HEK293 (cell line): ENCODE results near the gene ELAVL1.

Experiments
- KLF17 ChIP-seq: fragments of 450-650 bp; formaldehyde crosslinking; IDR thresholded peaks from 2 replicates; pipeline ENCODE4 v1.5.1; 2016; ENCODE audit warnings: missing biosample characterization, missing genetic modification characterization
- KLF9 ChIP-seq: fragments of 450-650 bp; formaldehyde crosslinking; IDR thresholded peaks from 2 replicates; pipeline ENCODE4 v1.5.1; 2016; ENCODE audit warnings: missing biosample characterization, missing genetic modification characterization, low read depth
- MEIS1 ChIP-seq: sonication (generic); formaldehyde crosslinking; IDR thresholded peaks from 2 replicates; pipeline ENCODE4 v1.8.1; 2022; ENCODE audit warnings: missing genetic modification reagents, mild to moderate bottlenecking, borderline replicate concordance
- OSR2 ChIP-seq: fragments of 450-650 bp; formaldehyde crosslinking; IDR thresholded peaks from 2 replicates; pipeline ENCODE4 v1.5.1; 2016; ENCODE audit warnings: missing biosample characterization, missing genetic modification characterization
- OVOL3 ChIP-seq: fragments of 450-650 bp; formaldehyde crosslinking; IDR thresholded peaks from 2 replicates; pipeline ENCODE4 v1.5.1; 2016; ENCODE audit warnings: missing biosample characterization, missing genetic modification characterization
- PRDM2 ChIP-seq: fragments of 450-650 bp; formaldehyde crosslinking; IDR thresholded peaks from 2 replicates; pipeline ENCODE4 v1.5.1; 2016; ENCODE audit warnings: missing biosample characterization, missing genetic modification characterization, borderline replicate concordance
- REST ChIP-seq: fragments of 450-650 bp; formaldehyde crosslinking; IDR thresholded peaks from 2 replicates; pipeline ENCODE4 v1.5.1; 2016; ENCODE audit warnings: missing biosample characterization, missing genetic modification characterization
- ZBTB11 ChIP-seq: fragments of 450-650 bp; formaldehyde crosslinking; conservative IDR thresholded peaks from 2 replicates; pipeline ENCODE4 v1.5.1; 2016; ENCODE audit warnings: low read depth, missing biosample characterization, missing genetic modification characterization
- ZBTB20 ChIP-seq: fragments of 450-650 bp; formaldehyde crosslinking; IDR thresholded peaks from 2 replicates; pipeline ENCODE4 v1.5.1; 2016; ENCODE audit warnings: missing biosample characterization, missing genetic modification characterization
- ZEB2 ChIP-seq: fragments of 450-650 bp; formaldehyde crosslinking; IDR thresholded peaks from 2 replicates; pipeline ENCODE4 v1.5.1; 2016; ENCODE audit warnings: missing biosample characterization, missing genetic modification characterization
- ZFP41 ChIP-seq: fragments of 450-650 bp; formaldehyde crosslinking; IDR thresholded peaks from 2 replicates; pipeline ENCODE4 v1.5.1; 2016; ENCODE audit warnings: missing biosample characterization, missing genetic modification characterization, borderline replicate concordance
- ZNF214 ChIP-seq: fragments of 450-650 bp; formaldehyde crosslinking; IDR thresholded peaks from 2 replicates; pipeline ENCODE4 v1.5.1; 2017; ENCODE audit warnings: missing biosample characterization, mild to moderate bottlenecking, missing genetic modification characterization, borderline replicate concordance
- ZNF223 ChIP-seq: fragments of 450-650 bp; formaldehyde crosslinking; IDR thresholded peaks from 2 replicates; pipeline ENCODE4 v1.5.1; 2016; ENCODE audit warnings: missing biosample characterization, missing genetic modification characterization
- ZNF433 ChIP-seq: fragments of 450-650 bp; formaldehyde crosslinking; IDR thresholded peaks from 2 replicates; pipeline ENCODE4 v1.5.1; 2016; ENCODE audit warnings: missing biosample characterization, missing genetic modification characterization, low read depth
- ZNF530 ChIP-seq: fragments of 450-650 bp; formaldehyde crosslinking; IDR thresholded peaks from 2 replicates; pipeline ENCODE4 v1.5.1; 2016; ENCODE audit warnings: low read depth, missing biosample characterization, missing genetic modification characterization
- ZNF768 ChIP-seq: fragments of 450-650 bp; formaldehyde crosslinking; IDR thresholded peaks from 2 replicates; pipeline ENCODE4 v1.5.1; 2018; ENCODE audit warnings: missing biosample characterization, mild to moderate bottlenecking, missing genetic modification characterization
- ZXDB ChIP-seq: fragments of 450-650 bp; formaldehyde crosslinking; IDR thresholded peaks from 2 replicates; pipeline ENCODE4 v1.5.1; 2016; ENCODE audit warnings: missing biosample characterization, missing genetic modification characterization
- TF ChIP-seq, protein P1 (sequence below): fragments of 450-650 bp; formaldehyde crosslinking; IDR thresholded peaks from 2 replicates; pipeline ENCODE4 v1.5.1; 2016; ENCODE audit warnings: missing biosample characterization, missing genetic modification characterization
- TF ChIP-seq, protein P2 (sequence below): fragments of 450-650 bp; formaldehyde crosslinking; IDR thresholded peaks from 2 replicates; pipeline ENCODE4 v1.5.1; 2016; ENCODE audit warnings: missing biosample characterization, missing genetic modification characterization
- TF ChIP-seq, protein P3 (sequence below): fragments of 450-650 bp; formaldehyde crosslinking; optimal IDR thresholded peaks from 2 replicates; pipeline ENCODE3; 2016; ENCODE audit warnings: missing biosample characterization, mild to moderate bottlenecking, missing genetic modification characterization

Gene ELAVL1

GRCh38 chr19:7943444-7944176 lies 61.8 kb downstream of the ELAVL1 start, which contains the start of gene TIMM44 (continued):
- TF ChIP-seq PRDM2 (tag by site-specific recombination) (no peak), ZXDB (peak; percentile 80), ZBTB11 (no peak), ZBTB20 (tag by site-specific recombination) (peak; percentile 11; the same call in 1 of the 2 replicates), KLF9 (tag by site-specific recombination) (peak; percentile 80), ZNF223 (peak; percentile 99), KLF17 (tag by site-specific recombination) (peak; percentile 60), OVOL3 (tag by site-specific recombination) (peak; percentile 8; the same call in 1 of the 2 replicates), ZFP41 (tag by site-specific recombination) (no peak), ZNF214 (tag by site-specific recombination) (no peak), MEIS1 (CRISPR knock-in tag) (no peak), OSR2 (tag by site-specific recombination) (no peak), REST (peak; percentile 91), ZEB2 (tag by site-specific recombination) (peak; percentile 82), ZNF433 (no peak), ZNF530 (tag by site-specific recombination) (no peak), ZNF768 (no peak)
- TF ChIP-seq, protein P1, sequence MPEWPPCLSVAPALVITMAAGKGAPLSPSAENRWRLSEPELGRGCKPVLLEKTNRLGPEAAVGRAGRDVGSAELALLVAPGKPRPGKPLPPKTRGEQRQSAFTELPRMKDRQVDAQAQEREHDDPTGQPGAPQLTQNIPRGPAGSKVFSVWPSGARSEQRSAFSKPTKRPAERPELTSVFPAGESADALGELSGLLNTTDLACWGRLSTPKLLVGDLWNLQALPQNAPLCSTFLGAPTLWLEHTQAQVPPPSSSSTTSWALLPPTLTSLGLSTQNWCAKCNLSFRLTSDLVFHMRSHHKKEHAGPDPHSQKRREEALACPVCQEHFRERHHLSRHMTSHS (tag by site-specific recombination), result no peak
- TF ChIP-seq, protein P2, sequence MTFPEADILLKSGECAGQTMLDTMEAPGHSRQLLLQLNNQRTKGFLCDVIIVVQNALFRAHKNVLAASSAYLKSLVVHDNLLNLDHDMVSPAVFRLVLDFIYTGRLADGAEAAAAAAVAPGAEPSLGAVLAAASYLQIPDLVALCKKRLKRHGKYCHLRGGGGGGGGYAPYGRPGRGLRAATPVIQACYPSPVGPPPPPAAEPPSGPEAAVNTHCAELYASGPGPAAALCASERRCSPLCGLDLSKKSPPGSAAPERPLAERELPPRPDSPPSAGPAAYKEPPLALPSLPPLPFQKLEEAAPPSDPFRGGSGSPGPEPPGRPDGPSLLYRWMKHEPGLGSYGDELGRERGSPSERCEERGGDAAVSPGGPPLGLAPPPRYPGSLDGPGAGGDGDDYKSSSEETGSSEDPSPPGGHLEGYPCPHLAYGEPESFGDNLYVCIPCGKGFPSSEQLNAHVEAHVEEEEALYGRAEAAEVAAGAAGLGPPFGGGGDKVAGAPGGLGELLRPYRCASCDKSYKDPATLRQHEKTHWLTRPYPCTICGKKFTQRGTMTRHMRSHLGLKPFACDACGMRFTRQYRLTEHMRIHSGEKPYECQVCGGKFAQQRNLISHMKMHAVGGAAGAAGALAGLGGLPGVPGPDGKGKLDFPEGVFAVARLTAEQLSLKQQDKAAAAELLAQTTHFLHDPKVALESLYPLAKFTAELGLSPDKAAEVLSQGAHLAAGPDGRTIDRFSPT (tag by site-specific recombination), result peak; percentile 60; the same call in 1 of the 2 replicates
- TF ChIP-seq, protein P3, sequence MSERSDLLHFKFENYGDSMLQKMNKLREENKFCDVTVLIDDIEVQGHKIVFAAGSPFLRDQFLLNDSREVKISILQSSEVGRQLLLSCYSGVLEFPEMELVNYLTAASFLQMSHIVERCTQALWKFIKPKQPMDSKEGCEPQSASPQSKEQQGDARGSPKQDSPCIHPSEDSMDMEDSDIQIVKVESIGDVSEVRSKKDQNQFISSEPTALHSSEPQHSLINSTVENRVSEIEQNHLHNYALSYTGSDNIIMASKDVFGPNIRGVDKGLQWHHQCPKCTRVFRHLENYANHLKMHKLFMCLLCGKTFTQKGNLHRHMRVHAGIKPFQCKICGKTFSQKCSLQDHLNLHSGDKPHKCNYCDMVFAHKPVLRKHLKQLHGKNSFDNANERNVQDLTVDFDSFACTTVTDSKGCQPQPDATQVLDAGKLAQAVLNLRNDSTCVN (tag by site-specific recombination), result peak; percentile 88
